NCI-H1417 (cell line): ENCODE results near the gene HP1BP3.

Experiments
- DNase-seq, 3 experiments: peaks; one replicate each; lab custom pipeline; 2025; lab: John Stamatoyannopoulos, UW

The HP1BP3 gene

GRCh38 chr1:20770314-20771087 is 16.6 kb downstream of the HP1BP3 start:
- no peak for DNase-seq

- no peak for DNase-seq
Observed at GRCh38 chr1:20767271-20767670, 19.8 kb downstream of the HP1BP3 start.

GRCh38 chr1:20763417-20763816 is 23.7 kb downstream of the HP1BP3 start:
- DNase-seq, result no peak

- no peak for DNase-seq
Observed at GRCh38 chr1:20760322-20760721, 26.8 kb downstream of the HP1BP3 start.

- no peak for DNase-seq
Observed at GRCh38 chr1:20753589-20753988, 33.5 kb downstream of the HP1BP3 start.

GRCh38 chr1:20751462-20751990 is 35.6 kb downstream of the HP1BP3 start:
- DNase-seq, result no peak

- no peak for DNase-seq
Observed at GRCh38 chr1:20742671-20743070, 44.4 kb downstream of the HP1BP3 start.

GRCh38 chr1:20740781-20741180 is 46.3 kb downstream of the HP1BP3 start:
- DNase-seq, result no peak

GRCh38 chr1:20739225-20739624 is 47.9 kb downstream of the HP1BP3 start:
- no peak for DNase-seq

- DNase-seq, result peak in 1 of 3 experiments; percentile 17
Observed at GRCh38 chr1:20735581-20736111, 51.5 kb downstream of the HP1BP3 start.

GRCh38 chr1:20733360-20733975 is 53.6 kb downstream of the HP1BP3 start:
- DNase-seq, result peak in 1 of 3 experiments; percentile 12

- peak; percentile 40 to 78 (median 64) for DNase-seq
Observed at GRCh38 chr1:20732588-20733359, 54.3 kb downstream of the HP1BP3 start, which contains the start of gene SH2D5. Gene SH2D5 (minus strand): TSS chr1:20732703. CDS start chr1:20728044, 4,659 bp downstream.

GRCh38 chr1:20732071-20732587 is 55.0 kb downstream of the HP1BP3 start:
- peak; percentile 46 to 80 (median 69) for DNase-seq

GRCh38 chr1:20731057-20731991 is 55.8 kb downstream of the HP1BP3 start:
- no peak for DNase-seq

GRCh38 chr1:20730690-20731056 is 56.4 kb downstream of the HP1BP3 start:
- no peak for DNase-seq

GRCh38 chr1:20729990-20730689 is 57.0 kb downstream of the HP1BP3 start:
- no peak for DNase-seq

GRCh38 chr1:20729155-20729931 is 57.8 kb downstream of the HP1BP3 start:
- no peak for DNase-seq

GRCh38 chr1:20728371-20729154 is 58.5 kb downstream of the HP1BP3 start:
- no peak for DNase-seq
